KOPT-K1 (cell line): ENCODE measurements around the gene CALHM1.

Experiments
- H3K27ac ChIP-seq: fragments of 200-600 bp; sonication (generic); 2 replicates; pipeline ENCODE4 v1.5.1; 2016; ENCODE audit warnings: antibody characterized with exemption, mild to moderate bottlenecking, low read depth, low read length; ENCODE audit not compliant: poor library complexity, severe bottlenecking
- H3K36me3 ChIP-seq: fragments of 200-600 bp; sonication (generic); 2 replicates; pipeline ENCODE4 v1.5.1; 2017; ENCODE audit warnings: antibody characterized with exemption, mild to moderate bottlenecking, low read length, moderate library complexity; ENCODE audit not compliant: insufficient read depth
- H3K9me3 ChIP-seq: fragments of 200-600 bp; sonication (generic); 2 replicates; pipeline ENCODE4 v1.5.1; 2017; ENCODE audit warnings: antibody characterized with exemption, low read length, mild to moderate bottlenecking; ENCODE audit not compliant: insufficient read depth, poor library complexity, severe bottlenecking

CALHM1 gene

GRCh38 chr10:103451831-103452505 is 6.7 kb downstream of the CALHM1 start, which contains the start of gene CALHM2:
Gene CALHM2 (minus strand): TSS chr10:103452370. CDS start chr10:103449941, 2,429 bp downstream.
- Histone ChIP-seq H3K9me3 (no peaks in the 10 kb centered on the region), H3K36me3 (peaks cover 34% of the 10 kb centered on the region), H3K27ac (peak within 1 kb of the TSS; percentile 73)

GRCh38 chr10:103451091-103451813 is 7.4 kb downstream of the CALHM1 start:
- peak overlapping the region; percentile 73 for H3K27ac ChIP-seq
- peaks cover 41% of the 10 kb centered on the region for H3K36me3 ChIP-seq
- no peaks in the 10 kb centered on the region for H3K9me3 ChIP-seq

- peak overlapping the region; percentile 73 for H3K27ac ChIP-seq
- no peaks in the 10 kb centered on the region for H3K9me3 ChIP-seq
- peaks cover 51% of the 10 kb centered on the region for H3K36me3 ChIP-seq
Observed at GRCh38 chr10:103450201-103450695, 8.5 kb downstream of the CALHM1 start.

- Histone ChIP-seq H3K27ac (no peak overlapping the region), H3K9me3 (no peaks in the 10 kb centered on the region), H3K36me3 (peaks cover 59% of the 10 kb centered on the region)
Observed at GRCh38 chr10:103449208-103450144, 9.2 kb downstream of the CALHM1 start.

GRCh38 chr10:103448746-103449145 is 10.0 kb downstream of the CALHM1 start:
- Histone ChIP-seq H3K27ac (no peak overlapping the region), H3K36me3 (peaks cover 66% of the 10 kb centered on the region)

GRCh38 chr10:103447187-103447586 is 11.5 kb downstream of the CALHM1 start:
- H3K27ac ChIP-seq, result no peak overlapping the region
- H3K36me3 ChIP-seq, result peaks cover 82% of the 10 kb centered on the region
- H3K9me3 ChIP-seq, result no peaks in the 10 kb centered on the region

More at GRCh38 chr10:103448746-103449145, 10.0 kb downstream of the CALHM1 start:
- no peaks in the 10 kb centered on the region for H3K9me3 ChIP-seq

GRCh38 chr10:103445767-103446567 is 12.7 kb downstream of the CALHM1 start:
- H3K36me3 ChIP-seq, result peaks cover 94% of the 10 kb centered on the region
- no peak overlapping the region for H3K27ac ChIP-seq
- no peaks in the 10 kb centered on the region for H3K9me3 ChIP-seq

- Histone ChIP-seq H3K27ac (no peak overlapping the region), H3K9me3 (no peaks in the 10 kb centered on the region)
Observed at GRCh38 chr10:103445366-103445765, 13.3 kb downstream of the CALHM1 start.

GRCh38 chr10:103444478-103444877 is 14.2 kb downstream of the CALHM1 start:
- no peaks in the 10 kb centered on the region for H3K9me3 ChIP-seq
- peaks cover 99% of the 10 kb centered on the region for H3K36me3 ChIP-seq
- H3K27ac ChIP-seq, result no peak overlapping the region

More at GRCh38 chr10:103445366-103445765, 13.3 kb downstream of the CALHM1 start:
- H3K36me3 ChIP-seq, result peaks cover 99% of the 10 kb centered on the region

- Histone ChIP-seq H3K9me3 (no peaks in the 10 kb centered on the region), H3K36me3 (peaks cover 99% of the 10 kb centered on the region), H3K27ac (no peak overlapping the region)
Observed at GRCh38 chr10:103443475-103444185, 15.1 kb downstream of the CALHM1 start.

- Histone ChIP-seq H3K36me3 (peaks cover 98% of the 10 kb centered on the region), H3K27ac (no peak overlapping the region), H3K9me3 (no peaks in the 10 kb centered on the region)
Observed at GRCh38 chr10:103442031-103442461, 16.7 kb downstream of the CALHM1 start.

GRCh38 chr10:103441611-103442010 is 17.1 kb downstream of the CALHM1 start:
- Histone ChIP-seq H3K36me3 (peaks cover 98% of the 10 kb centered on the region), H3K27ac (no peak overlapping the region), H3K9me3 (no peaks in the 10 kb centered on the region)

- H3K36me3 ChIP-seq, result peaks cover 98% of the 10 kb centered on the region
- no peaks in the 10 kb centered on the region for H3K9me3 ChIP-seq
- no peak overlapping the region for H3K27ac ChIP-seq
Observed at GRCh38 chr10:103441206-103441605, 17.5 kb downstream of the CALHM1 start.
